NCI-H526 (cell line): ENCODE data around the gene PHF19.
A peak's percentile ranks its signal among the peaks of the same experiment; 100 is the strongest.

Source experiments
- DNase-seq, 2 experiments: peaks; one replicate each; lab custom pipeline; 2025; lab: John Stamatoyannopoulos, UW

PHF19 gene

DNA sequence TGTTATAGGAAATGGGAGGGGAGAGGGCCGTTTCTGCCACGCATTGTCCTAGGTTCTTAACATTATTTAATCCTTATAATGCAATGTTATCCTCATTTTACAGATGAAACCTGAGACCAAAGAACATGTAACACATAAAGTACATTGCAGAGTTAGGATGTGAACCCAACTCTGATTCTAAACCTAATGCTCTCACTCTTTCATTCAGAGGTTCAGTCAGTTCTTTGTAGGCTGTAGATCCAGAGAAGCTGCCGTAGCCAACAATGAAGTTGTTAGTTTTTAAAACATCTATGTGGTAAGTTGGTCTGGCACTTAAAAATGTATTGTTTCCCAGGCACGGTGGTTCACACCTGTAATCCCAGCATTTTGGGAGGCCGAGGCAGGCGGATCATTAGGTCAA is 23.8 kb downstream of the PHF19 start:
- no peak for DNase-seq

DNA sequence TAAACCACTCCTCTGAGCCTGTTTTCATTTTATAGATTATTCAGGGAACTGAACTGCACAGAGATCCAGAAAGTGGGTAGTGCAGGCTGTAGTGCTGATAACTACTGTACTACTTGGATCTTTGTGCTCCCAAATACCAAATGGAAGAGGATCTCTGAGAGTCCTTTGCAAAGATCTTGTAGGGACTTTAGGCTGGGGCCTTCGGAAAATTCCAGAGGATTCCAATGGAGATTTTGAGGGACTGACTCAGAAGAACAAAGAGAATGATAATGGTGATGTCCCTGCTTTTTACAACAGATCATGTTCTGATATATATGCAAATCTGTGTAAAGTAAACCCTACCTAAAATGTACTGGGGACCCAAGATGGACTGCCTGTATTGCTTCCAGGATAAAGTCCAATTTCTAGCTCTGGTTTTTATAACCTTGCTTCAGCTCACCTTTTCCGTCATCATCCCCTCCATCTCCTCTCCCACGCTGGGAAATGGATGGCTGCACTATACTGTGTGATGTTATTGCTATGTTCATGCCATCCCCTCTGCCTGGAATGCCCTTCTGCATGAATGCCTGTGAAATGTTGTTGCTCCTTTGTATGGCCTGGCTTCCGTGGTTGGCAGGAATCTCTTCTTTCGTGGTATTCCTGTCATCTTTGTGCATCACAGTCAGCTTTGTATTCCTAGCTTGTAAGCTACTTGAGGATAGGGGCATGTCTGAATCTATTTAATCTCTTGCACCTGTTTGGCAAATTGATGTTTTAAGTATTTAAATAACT is 24.6 kb downstream of the PHF19 start:
- peak; percentile 6 to 39 for DNase-seq

DNA sequence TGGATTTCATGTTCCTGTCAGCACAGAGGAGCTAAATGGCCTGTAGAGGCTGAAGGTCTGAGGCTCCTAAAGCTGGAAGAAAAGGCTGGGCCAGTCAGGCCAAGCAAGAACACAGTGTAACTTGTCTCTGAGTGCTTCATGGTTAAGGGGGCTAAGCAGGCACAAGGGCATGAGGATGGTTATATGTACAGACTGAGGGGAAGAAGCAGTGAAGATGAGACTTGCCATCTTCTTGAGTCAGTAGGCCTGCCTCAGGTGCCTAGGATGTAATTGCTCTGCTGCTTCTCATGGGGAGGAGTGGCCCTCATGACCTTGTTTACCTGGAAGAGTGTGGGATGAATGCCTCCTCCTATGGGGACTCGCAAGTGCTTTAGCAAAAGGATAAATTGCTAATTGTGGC is 25.5 kb downstream of the PHF19 start:
- DNase-seq: no peak

DNA sequence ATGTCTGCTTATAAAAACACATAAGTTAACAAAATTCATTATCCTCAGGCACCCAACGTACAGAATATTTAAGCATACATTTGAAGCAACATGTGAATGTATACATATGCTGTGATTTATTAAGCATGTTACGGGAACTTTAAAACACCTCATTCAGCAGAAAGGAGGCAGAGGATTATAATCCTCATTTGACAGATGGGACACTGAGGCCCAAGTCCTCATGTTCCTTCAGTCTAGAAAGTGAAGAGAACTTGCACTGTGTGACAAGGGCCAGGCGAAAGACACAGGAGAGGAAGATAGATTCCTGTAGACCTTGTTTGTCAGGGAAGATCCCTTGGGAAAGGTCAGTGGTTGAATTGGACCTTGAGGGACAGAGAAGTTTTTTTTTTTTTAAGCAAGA is 26.7 kb downstream of the PHF19 start:
- no peak for DNase-seq

DNA sequence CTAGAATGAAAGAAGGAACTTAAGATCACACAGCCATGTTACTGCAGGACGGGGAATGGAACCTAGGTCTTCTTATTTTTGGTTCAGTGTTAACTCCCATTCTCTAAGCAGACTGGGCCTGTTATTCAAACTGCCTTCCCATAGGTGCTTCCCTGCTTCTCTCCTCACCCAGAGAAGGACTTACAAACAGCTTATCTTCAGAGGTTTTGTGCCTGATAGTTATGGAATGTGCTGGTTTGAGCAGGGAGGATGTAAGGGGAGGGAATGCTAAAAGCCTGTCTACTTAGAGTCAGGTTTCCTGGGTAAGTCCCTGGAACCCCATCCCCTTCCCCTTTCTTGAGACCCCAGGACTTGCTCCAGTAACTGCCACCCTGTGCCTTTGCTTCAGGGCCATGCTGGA is 30.1 kb downstream of the PHF19 start:
- DNase-seq: no peak

DNA sequence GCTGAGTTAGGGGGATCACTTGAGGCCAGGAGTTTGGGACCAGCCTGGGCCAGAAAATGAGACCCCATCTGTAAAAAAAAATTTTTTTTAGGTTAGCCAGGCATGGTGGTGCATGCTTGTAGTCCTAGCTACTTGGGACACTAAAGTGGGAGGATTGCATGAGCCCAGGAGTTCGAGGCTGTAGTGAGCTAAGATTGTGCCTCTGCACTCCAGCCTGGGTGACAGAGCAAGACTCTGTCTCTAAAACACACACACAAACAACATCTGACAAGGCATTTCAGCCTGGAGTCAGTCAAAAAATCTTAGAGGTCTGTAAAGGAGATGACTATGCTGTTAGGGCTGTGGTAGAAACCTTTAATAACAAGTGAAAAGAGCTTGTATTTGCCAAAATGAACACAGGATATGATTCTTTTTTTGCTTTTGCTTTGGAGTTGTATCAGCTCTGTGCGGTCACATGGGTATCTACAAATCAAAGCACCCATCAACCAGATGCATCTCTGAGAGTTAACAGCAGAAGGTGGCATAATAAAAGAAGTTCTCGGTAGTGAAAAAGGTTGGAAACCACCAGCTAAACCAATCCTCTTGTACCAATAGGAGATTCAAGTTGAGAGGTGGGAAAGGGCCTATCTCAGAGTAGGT is 30.6 kb downstream of the PHF19 start:
- no peak for DNase-seq

DNA sequence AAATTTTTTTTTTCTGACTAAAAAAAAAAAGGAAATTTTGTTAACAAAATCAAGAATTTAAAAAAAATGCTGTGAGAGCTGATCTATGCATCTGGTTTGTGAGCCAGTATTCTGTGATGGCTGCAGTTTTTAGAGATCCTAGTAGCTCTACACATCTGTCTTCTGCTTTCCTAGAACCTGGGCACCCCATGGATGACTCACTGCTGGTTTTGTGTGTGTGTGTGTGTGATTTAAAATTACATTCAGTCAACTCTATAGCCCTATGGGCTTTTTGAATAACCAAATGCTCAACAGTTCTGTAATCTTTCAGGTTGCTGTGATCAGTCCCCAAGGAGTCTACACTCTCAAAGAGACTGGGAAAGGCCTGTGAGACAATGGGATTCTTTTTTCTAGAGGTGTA is 31.7 kb downstream of the PHF19 start:
- DNase-seq: no peak

DNA sequence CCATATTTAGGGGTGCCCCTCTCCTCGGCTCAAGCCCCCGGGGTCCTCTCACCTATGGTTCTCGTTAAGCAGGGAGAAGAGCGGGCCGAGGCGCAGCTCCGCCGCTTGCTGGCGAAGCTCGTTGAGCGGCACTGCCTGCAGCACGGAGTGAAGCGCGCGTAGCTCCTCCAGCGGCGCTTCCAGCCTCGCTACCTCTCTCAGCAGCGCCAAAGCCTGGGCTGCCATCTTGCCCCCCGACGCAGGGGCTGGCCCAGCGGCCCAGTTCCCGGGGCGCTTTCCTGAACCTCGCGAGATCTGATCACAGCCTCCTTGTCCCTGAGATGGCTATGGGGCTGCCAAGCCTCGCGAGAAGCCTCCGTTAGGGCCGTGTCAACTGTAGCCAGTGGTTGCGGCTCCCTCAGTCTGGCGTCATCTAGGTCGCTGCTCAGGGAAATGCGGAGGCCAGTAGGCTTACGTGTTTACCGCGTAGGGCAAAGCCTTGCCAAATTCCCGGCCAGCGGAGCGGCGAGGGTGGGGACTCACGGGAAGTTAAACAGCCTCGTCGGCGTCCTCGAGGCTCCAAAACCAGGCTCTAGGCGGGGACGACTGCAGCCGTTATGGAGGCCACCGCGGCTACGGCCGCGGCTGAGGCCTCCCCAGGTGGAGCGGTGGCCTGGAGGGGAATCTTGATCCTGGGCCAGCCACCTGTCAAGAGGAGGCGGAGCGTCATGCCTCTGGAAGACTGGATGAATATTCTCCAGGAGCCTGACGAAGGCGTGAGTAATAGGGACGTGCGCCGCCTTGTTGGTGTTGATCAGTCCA is 34.1 kb downstream of the PHF19 start, which contains the start of gene PSMD5:
TSS of gene PSMD5 (minus strand) at position 238 of the 801 bp plus-strand sequence. CDS start at position 225, 13 bp downstream.
- DNase-seq: peak; percentile 88 to 92

DNA sequence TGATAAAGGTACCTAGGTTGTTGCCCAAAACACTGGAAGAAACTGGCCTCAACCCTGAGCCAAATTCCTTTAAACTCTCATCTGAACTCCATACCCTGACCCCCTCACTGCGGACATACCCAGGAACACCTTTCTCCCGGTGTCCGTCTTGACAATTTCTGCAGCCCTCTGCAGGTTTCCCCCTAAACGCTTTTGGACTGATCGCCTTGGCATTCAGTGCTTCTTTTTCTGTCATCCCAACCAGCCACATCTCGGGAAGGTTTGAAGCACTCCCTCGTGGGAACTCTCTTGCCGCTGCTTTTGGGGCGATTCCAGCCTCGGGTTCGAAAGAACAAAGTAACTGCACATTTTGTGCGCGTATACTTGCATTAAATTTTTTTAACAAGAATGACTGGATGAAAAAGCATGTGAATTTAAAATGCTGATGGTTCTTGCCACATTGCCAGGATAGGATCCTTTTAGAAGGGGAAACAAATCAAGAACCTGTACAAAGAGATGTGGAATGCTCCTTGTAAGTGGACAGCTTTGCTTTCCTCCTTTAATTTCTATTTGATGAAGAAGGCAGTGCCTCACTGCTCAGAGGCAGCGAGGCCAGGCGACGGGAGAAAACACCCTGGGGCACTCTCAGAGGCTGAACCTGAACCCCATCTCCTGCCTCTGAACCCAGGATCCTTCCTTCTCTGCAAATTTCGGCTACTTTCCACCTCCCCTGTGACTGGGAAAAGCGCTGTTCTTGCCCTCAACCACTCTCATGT is 34.9 kb downstream of the PHF19 start:
- peak in 1 of 2 experiments; percentile 18 for DNase-seq

DNA sequence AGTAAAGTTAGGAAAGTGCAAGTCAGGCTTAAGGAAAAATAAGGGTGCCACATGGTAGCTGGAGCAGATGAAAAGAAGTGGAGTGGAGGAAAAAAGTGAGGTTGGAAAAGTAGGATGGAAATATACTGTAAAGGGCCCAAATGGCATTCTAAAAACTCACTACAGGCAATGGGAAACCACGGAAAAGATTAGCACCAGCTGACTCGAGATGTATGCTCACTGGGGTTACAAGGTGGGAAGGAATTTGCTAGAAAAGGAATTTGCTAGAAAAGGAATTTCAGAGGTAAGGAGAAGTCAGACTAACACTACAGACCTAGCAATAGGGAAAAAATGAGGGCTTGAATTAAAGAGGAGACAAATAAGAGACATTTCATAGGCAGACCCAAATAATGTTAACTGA is 37.8 kb downstream of the PHF19 start:
- no peak for DNase-seq

DNA sequence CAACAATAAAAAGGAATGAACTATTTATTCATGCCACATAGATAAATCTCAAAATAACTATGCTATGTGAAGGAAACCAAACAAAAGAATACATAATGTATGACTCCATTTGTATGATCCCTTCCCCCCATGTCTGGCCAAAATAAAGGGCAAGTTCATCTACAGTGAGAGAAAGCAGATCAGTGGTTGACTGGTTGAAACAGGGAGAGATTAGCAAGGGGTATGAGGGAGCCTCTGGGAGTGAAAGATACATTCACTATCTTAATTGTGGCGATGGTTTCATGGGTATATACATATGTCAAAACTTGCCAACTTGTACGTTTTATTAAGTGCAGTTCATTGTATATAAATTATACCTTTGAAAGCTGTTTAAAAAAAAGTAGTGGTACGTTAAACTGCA is 39.1 kb downstream of the PHF19 start:
- no peak for DNase-seq

DNA sequence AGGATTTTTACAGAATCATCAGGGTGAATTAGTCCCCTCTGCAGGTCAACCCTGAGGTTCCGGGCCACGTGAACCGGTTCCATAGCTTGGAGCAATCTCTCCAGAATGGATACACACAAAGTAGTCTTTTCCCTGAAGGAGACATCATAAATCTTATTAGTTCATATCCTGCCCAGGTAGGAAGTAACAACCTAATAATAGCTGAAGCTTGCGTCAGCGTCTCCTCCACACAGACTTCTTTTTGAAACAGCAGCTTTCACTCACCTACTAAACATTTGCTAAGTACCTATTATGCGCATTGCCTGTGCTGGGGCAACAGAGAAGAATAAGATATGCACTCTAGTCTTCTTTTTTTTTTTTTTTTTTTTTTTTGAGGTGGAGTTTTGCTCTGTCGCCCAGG is 43.7 kb downstream of the PHF19 start:
- no peak for DNase-seq

DNA sequence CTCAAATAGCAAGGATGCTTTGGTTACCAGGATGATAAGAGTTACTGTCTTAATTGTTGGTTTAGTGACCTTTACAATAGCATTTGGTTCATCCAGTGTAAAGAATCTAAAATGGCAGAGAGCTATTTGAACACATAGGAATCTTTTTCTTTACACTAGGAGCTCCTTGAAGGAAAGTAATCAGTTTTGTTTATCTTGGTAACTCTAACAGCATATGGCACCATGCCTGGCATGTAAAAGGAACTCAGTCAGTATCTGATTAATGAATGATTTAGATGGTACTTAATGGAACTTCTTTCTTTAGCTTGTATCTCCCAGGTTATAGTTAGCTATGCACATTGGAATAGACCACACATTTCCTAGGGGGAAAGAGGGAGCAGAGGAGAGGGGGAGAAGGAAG is 44.2 kb downstream of the PHF19 start:
- no peak for DNase-seq

DNA sequence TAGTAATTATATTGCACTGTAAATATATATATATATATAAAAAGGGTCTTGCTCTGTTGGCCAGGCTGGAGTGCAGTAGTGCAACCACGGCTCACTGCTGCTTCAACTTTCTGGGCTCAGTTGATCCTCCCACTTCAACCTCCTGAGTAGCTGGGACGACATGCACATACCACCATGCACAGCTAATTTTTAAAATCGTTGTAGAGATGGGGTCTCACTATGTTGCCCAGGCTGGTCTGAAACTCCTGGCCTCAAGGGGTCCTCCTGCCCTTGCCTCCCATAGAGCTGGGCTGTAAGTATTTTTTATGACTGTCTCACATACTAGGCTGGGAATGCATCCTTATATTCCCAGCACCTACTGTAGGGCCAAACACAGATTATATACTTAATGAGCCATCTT is 46.1 kb downstream of the PHF19 start:
- no peak for DNase-seq

DNA sequence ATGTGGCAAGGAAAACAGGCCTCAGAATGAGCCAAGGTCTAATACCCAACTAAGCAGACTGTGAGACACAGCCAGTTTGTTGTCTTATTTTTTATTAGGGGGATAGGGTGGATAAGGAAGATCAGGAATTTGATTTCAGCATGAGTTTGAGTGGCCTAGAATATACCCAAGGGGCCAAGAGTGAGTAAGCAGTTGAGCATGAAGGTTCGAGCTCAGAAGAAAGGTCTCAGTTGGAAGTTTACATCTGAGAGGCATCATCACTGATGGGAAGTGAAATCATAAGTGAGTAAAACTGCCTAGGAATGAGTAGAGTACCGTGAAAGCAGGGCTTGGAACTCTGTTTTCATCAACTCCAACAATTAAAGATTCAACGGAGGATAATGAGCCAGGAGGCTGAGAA is 46.8 kb downstream of the PHF19 start:
- DNase-seq: no peak

DNA sequence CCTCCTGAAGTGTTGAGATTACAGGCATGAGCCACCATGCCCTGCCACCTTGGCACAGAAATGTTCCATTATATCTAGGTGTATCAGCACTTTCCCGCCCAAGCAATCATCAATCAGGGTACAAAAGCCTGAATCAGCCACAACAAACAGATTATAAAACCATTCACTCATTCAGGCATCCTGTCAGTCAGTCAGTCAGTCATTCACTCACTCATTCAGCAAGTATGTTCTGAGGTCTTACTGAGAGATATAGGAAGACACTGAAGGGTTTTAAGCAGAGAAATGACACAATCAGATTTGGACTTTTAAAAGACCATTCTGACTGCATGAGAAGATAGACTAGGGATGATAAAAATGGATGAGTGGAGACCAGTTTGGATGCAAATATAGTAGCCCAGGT is 47.3 kb downstream of the PHF19 start:
- DNase-seq: no peak

DNA sequence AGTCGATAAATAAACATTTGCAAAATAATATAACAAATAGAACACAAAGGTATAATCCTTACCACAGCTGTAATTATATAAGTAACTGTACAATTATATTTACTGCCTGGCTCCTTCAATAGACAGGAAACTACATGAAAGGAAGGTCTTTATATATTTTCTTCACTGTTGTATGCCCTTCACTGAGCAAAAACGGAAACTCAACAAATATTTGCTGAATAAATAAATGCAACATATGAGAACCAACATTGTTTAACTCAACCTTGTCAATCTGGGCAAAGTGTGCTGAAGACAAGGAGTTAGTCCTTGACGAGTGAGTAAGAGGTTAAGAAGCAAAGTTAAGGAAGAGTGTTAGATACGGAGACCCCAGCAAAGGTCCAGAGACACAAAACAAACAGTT is 56.9 kb downstream of the PHF19 start:
- DNase-seq: no peak

DNA sequence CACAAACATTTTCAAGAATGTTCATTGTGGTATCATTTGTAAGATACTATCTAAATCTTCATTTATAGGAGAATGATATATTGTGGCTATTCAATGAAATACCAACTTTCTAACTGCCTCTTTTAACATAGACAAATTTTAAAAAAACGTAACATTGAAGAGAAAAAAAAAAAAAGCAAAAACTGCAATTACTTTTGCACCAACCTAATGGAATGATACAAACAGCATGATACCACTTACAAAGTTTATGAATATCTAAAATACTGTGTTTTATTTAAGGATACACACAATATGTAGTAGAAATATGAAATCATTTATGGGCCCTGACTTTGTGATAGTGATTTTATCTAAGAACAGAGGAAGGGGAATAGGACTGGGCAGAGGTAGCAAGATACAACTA is 58.4 kb downstream of the PHF19 start:
- no peak for DNase-seq

DNA sequence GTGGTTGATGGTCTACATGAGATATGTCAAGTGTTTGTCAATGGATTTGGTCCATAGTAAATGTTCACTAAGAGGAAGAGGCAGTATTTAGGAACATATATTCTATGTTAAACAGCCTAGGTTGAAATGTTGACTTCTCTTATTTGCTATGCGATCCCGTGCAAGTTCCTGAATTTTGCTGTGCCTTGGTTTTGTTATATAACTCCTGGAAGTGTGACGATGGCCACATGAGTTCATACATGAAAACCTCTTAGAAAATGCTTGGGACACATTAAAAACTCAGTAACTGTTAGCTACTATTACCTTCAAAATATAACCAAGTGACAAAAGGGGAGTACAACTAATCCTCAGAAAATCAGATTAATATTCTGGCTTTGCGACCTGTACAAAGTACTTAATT is 61.9 kb downstream of the PHF19 start:
- DNase-seq: no peak

DNA sequence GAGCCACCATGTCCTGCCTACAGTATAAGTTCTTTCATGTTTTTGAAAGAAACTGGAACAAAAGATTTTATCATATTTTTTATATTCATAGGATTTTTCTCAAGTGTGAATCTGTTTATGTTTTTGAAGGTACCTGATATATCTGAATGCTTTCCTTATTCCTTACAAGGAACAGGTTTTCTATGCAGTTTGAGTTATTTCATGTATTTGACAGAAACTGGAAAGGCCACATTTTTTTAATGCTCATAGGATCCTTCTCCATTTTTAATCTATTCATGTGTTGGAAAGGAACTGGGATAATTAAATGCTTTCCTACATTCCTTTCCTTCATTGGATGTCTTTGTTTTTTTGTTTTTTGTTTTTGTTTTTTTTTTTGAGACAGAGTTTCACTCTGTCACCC is 68.1 kb downstream of the PHF19 start:
- DNase-seq: no peak

DNA sequence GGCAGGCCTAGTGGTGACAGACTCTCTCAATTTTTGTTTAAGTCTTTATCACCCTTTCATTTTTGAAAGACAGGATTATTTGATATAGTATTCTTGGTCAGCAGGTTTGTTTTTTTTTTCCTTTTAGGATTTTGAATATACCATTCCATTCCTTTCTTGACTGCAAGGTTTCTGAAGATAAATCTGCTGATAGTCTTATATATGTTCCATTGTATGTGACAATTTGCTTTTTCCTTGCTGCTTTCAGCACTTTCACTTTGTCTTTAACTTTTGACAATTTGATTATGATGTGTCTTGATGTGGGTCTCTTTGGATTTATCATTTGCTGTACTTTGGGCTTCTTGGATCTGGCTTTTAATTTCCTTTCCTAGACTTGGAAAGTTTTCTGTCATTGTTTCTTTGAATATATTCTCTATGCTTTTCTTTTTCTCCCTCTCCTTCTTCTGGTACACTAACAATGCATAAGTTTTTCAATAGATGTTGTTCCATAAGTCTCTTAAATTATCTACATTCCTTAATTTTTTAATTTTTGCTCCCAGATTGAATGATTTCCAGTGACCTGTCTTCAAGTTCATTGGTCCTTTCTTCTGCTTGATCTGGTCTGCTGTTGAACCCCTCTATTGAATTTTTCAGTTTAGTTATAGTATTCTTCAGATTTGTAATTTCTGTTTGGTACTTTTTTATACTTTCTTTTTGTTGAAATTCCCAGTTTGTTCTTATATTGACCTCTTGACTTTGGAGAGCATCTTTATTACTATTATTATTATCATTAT is 69.2 kb downstream of the PHF19 start:
- no peak for DNase-seq
